ENCODE data around the gene UBE2R2.
"Not testable (repeated sequence)": the region's sequence is repeated elsewhere in the genome, so short reads cannot be mapped to it uniquely, and the experiment has no call there.

Gene UBE2R2

GRCh38 chr9:33816327-33817252, at the start of gene UBE2R2:
TSS of gene UBE2R2 (plus strand) at chr9:33817160. CDS start at chr9:33817758, 598 bp downstream.
- peak; percentile 84 to 92 for DNase-seq (ENCODE audit: low read depth in 2 of 2)

GRCh38 chr9:33770156-33770880, 46.6 kb upstream of the UBE2R2 start:
- DNase-seq (ENCODE audit: low read depth in 2 of 2): not testable (repeated sequence)

GRCh38 chr9:33773135-33773534, 43.8 kb upstream of the UBE2R2 start:
- not testable (repeated sequence) for DNase-seq (ENCODE audit: low read depth in 2 of 2)

GRCh38 chr9:33774074-33774659, 42.8 kb upstream of the UBE2R2 start:
- DNase-seq (ENCODE audit: low read depth in 2 of 2): not testable (repeated sequence)

GRCh38 chr9:33776578-33776977, 40.4 kb upstream of the UBE2R2 start:
- no peak for DNase-seq (ENCODE audit: low read depth in 2 of 2)

- peak in 1 of 2 donors; percentile 10 for DNase-seq (ENCODE audit: low read depth in 2 of 2)
Observed at GRCh38 chr9:33778700-33779351, 38.1 kb upstream of the UBE2R2 start.

- no peak for DNase-seq (ENCODE audit: low read depth in 2 of 2)
Observed at GRCh38 chr9:33780276-33780675, 36.7 kb upstream of the UBE2R2 start.

GRCh38 chr9:33781736-33782135, 35.2 kb upstream of the UBE2R2 start:
- DNase-seq (ENCODE audit: low read depth in 2 of 2): no peak

- DNase-seq (ENCODE audit: low read depth in 2 of 2): no peak
Observed at GRCh38 chr9:33782395-33783152, 34.4 kb upstream of the UBE2R2 start.

GRCh38 chr9:33785914-33786313, 31.0 kb upstream of the UBE2R2 start:
- no peak for DNase-seq (ENCODE audit: low read depth in 2 of 2)

GRCh38 chr9:33786681-33787080, 30.3 kb upstream of the UBE2R2 start:
- DNase-seq (ENCODE audit: low read depth in 2 of 2): no peak

GRCh38 chr9:33787839-33788238, 29.1 kb upstream of the UBE2R2 start:
- no peak for DNase-seq (ENCODE audit: low read depth in 2 of 2)

- not testable (repeated sequence) for DNase-seq (ENCODE audit: low read depth in 2 of 2)
Observed at GRCh38 chr9:33789429-33789828, 27.5 kb upstream of the UBE2R2 start.

GRCh38 chr9:33791117-33791516, 25.8 kb upstream of the UBE2R2 start:
- no peak for DNase-seq (ENCODE audit: low read depth in 2 of 2)

- not testable (repeated sequence) for DNase-seq (ENCODE audit: low read depth in 2 of 2)
Observed at GRCh38 chr9:33793496-33793895, 23.5 kb upstream of the UBE2R2 start.

- no peak for DNase-seq (ENCODE audit: low read depth in 2 of 2)
Observed at GRCh38 chr9:33794560-33794959, 22.4 kb upstream of the UBE2R2 start.

GRCh38 chr9:33795281-33795680, 21.7 kb upstream of the UBE2R2 start, which contains the start of gene PRSS3:
TSS of gene PRSS3 (plus strand) at chr9:33795561. CDS start at chr9:33795574, 13 bp downstream.
- no peak for DNase-seq (ENCODE audit: low read depth in 2 of 2)

GRCh38 chr9:33795819-33796218, 21.1 kb upstream of the UBE2R2 start:
- DNase-seq (ENCODE audit: low read depth in 2 of 2): no peak

GRCh38 chr9:33796679-33797078, 20.3 kb upstream of the UBE2R2 start:
- DNase-seq (ENCODE audit: low read depth in 2 of 2): not testable (repeated sequence)

GRCh38 chr9:33797837-33798236, 19.1 kb upstream of the UBE2R2 start:
- DNase-seq (ENCODE audit: low read depth in 2 of 2): no peak

GRCh38 chr9:33798545-33798944, 18.4 kb upstream of the UBE2R2 start:
- DNase-seq (ENCODE audit: low read depth in 2 of 2): no peak

Data from stimulated activated CD4-positive, alpha-beta T cell treated with anti-CD3 and anti-CD28 coated beads, Interleukin-1b, Interleukin-23, amount 100 ng/mL, for 1 hour (primary cell).